Stimulated activated CD8-positive, alpha-beta memory T cell treated with anti-CD3 and anti-CD28 coated beads, Interleukin-2, amount 100 ng/mL, for 1 hour (primary cell): Measurements from ENCODE around the gene DNAJC17.

ENCODE experiments used
- DNase-seq, 2 donors: peaks; one replicate each; pipeline ENCODE4 v3.0.0-alpha.2; 2020; ENCODE audit warnings: low read depth in 2 of 2

The DNAJC17 gene, protein sequence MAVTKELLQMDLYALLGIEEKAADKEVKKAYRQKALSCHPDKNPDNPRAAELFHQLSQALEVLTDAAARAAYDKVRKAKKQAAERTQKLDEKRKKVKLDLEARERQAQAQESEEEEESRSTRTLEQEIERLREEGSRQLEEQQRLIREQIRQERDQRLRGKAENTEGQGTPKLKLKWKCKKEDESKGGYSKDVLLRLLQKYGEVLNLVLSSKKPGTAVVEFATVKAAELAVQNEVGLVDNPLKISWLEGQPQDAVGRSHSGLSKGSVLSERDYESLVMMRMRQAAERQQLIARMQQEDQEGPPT

DNA sequence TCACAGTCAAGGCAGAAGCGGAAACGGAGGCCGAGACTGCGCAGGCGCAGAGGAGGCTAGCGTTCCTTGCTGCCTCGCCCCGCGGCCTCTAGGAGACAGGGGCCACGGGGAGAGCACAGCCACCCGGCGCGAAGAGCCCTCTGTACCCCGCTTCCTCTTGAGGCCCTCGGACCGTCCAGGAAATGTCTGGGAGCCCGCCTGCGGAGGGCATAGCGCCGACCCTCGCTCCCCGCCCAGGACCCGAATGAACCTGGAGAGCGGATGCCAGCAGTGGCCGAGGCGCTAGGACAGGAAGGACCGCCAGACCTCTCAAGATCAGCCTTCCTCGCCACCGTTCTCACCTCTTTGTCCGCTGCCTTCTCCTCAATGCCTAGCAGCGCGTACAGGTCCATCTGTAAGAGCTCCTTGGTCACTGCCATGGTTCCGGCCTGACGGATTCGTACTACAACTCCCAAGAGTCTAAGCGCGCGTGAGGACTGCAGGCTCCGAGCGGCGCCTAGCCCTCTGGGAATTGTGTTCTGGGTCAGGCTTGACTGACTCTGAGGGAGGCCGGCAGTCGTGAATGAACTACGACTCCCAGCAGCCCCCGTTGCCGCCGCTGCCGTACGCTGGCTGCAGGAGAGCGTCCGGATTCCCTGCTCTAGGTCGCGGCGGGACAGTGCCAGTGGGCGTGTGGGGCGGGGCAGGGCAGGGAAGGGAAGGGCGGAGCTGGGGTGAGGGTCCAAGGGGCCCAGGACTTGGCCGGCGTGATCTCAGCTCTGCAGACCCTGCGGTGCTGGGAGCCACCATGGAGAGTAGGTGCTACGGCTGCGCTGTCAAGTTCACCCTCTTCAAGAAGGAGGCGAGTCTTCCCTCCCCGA is at the start of gene DNAJC17, which contains the start of gene ZFYVE19:
TSS of gene DNAJC17 (minus strand) at position 446 of the 860 bp plus-strand sequence. CDS start at position 419, 27 bp downstream.
TSS of gene ZFYVE19 (plus strand) at position 62 of the 860 bp plus-strand sequence. CDS start at position 563, 501 bp downstream.
- peak; percentile 86 for DNase-seq

DNA sequence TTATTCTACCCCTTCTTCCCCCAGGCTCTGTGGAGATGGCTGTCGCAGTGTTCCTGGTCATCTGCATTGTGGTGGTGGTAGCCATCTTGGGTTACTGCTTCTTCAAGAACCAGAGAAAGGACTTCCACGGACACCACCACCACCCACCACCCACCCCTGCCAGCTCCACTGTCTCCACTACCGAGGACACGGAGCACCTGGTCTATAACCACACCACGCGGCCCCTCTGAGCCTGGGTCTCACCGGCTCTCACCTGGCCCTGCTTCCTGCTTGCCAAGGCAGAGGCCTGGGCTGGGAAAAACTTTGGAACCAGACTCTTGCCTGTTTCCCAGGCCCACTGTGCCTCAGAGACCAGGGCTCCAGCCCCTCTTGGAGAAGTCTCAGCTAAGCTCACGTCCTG is 49.5 kb upstream of the DNAJC17 start:
- no peak for DNase-seq

DNA sequence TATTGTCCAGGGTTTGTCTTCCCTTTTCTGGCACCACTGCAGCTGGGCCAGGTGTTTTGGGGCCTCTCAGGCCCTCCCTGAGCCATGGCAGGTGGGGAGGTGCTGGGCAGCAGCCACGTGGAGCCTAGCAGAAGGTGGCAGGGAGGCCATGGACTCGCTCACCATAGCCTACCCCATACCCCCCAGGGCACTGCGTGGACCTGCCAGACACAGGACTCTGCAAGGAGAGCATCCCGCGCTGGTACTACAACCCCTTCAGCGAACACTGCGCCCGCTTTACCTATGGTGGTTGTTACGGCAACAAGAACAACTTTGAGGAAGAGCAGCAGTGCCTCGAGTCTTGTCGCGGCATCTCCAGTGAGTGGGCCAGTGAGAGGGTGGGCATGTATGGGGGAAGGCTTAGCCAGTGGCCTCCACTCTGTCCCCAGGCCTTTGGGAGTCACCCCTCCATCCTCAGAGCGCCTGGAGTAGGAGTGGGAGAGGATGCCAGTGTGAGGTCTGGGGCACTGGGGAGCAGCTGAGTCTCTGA is 48.5 kb upstream of the DNAJC17 start:
- DNase-seq = no peak

DNA sequence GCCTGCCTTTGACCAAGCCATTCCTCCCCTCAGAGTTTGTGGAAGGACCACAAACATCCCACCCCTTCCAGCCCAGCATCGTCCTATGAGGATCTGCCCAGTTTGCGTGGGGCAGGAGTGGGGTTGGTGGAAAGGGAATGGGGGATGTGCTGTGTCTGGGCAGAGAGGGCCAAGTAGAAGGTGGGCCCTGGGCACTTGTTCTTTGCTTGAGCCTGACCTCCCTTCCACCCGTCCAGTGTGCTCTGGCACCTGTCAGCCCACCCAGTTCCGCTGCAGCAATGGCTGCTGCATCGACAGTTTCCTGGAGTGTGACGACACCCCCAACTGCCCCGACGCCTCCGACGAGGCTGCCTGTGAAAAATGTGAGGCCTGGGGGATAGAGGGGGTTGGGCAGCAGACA is 46.9 kb upstream of the DNAJC17 start:
- DNase-seq = no peak

DNA sequence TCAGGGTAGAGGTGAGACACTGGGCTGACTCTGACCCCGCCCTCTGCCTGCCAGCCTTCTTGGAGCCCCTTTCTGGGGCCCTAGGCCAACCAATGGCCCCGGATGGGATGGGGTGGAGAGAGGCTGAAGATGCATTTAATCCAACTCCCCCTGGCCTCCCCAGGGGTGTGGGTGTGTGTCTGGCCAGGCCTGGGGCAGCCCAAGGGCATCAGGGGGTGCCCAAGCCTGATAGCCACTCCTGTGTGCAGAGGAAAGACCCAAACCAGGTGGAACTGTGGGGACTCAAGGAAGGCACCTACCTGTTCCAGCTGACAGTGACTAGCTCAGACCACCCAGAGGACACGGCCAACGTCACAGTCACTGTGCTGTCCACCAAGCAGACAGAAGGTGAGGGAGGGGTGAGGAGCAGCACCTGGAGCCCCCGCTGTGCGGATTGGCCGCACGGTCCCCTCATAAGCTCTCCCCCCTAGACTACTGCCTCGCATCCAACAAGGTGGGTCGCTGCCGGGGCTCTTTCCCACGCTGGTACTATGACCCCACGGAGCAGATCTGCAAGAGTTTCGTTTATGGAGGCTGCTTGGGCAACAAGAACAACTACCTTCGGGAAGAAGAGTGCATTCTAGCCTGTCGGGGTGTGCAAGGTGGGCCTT is 46.1 kb upstream of the DNAJC17 start:
- DNase-seq = no peak

DNA sequence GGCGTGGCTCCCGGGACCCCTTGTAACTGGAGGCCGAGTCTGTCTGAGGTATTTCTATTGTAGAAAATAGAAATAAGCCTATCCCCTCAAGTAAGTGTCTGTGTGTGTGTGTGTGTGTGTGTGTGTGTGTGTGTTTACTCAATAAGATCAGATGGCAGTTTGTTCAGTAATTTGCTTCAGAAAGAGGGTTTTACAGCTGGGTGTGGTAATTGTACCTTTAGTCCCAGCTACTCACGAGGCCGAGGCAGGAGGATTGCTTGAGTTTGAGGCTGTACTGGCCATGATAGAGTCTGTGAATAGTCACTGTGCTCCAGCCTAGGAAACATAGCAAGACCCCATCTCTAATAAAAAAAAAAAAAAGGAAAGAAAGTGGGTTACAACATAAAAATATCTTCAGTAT is 45.3 kb upstream of the DNAJC17 start:
- DNase-seq = no peak

DNA sequence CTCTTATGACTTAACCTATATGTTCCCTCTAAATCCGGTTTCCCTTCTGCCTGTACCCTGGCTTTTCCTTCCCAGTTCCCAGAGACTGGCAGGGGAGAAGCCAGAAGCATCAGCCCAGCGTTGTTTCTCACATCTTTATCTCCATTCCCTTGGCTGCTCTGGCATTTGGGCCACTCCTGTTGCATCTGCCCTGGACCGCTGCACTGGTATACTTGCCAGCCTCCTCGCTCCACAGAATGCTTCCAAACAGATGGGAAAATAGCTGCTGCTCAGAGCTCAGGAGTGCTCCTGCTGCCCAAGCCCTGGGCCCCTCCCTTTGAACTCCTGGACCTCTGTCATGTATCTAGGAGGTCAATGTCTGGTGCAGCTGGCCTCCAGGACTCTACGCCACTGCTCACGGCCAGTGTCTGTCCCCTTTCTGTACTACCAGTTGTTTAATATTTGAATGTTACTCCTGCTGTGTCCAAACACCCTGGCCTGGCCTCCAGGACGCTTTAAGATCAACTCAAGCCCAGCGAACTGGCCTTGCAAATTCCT is 43.4 kb upstream of the DNAJC17 start:
- no peak for DNase-seq

DNA sequence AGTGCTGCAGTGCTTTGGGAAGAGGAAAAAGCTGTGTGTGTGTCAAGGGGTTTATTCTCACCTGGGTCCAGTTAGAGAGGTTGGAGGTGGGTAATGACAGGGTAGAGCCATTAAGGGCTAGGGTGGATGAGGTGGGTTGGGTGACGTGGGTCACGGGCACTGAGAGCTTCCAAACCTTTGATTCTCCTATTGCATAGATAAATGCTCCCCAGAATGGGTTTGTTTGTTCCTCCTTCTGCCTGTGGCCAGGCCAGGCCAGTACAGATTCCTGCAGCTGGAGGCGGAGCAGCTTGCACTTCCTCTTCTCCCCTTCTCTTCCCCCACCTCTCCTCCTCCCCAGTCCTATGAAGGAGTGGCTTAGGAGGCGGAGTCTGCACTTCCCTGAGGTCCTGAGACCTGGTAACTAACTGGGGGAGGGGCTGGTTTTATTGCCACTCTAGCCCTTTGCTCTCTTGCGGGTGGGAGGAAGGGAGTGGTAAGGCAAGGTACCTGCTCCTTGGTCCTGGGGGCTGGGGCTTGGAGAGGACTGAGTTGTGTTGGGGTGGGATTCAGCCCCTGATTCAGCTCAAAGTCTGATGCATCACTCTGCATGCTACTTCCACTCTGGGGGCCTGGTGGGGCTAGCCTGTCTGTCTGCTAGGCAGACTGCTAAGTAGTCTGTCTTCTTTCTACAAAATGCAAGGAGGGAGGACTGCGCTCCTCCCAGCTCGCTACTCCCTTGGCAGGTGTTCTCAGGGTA is 40.1 kb upstream of the DNAJC17 start:
- no peak for DNase-seq

DNA sequence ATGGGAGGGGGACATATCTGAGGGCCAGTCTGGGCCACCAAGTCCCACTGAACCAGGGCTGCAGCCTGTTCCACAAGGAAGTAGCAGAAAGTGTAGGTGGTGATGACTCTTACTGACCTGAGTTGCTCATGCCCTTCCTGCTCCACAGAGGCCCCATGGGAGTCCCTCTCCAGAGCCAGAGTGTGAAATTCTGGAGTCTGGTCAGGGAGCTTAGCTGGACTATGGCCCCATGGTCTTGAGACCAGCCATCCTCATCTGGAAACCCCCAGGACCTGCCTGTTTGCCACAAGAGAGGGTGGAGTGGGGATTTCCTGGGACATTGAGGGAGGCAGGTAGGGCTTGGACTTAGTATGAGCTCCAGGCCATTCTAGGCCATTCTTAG is 39.6 kb upstream of the DNAJC17 start:
- no peak for DNase-seq

DNA sequence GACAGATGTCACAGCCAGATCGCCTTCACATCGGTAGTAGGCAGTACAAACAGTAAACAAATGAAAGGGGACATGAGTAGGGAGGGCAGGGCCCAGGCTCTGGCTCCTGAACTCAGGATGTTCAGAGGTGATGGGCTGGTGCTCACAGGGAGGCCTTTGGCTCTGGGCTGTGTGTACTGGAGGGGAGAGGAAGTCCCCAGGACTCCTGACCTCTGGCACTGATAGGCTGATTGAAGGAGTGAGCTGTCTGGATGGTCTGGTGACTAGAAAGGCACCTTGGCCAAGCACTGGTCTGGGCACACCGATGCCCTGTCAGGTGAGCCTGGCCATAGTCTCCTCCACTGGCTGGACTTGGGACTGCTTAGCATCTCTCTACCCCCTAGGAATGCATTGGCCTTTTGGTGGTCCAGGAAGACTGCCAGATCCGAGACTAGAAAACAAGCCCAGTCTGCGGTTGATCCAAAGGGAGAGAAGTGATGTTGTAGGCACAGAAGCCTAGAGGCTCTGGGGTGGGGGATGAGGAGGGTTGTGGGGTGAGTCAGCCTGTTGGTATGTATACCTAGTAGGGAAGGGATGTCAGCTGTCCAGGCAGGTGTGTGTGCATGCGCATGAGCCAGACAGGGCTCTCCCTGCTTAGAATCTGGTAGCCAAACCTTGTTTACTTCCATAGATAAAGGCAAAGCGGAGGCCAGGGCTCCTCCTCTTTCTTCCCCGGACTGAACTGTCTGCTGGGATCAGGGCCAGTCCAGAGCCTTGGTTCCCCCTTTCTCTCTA is 38.4 kb upstream of the DNAJC17 start:
- DNase-seq = no peak

DNA sequence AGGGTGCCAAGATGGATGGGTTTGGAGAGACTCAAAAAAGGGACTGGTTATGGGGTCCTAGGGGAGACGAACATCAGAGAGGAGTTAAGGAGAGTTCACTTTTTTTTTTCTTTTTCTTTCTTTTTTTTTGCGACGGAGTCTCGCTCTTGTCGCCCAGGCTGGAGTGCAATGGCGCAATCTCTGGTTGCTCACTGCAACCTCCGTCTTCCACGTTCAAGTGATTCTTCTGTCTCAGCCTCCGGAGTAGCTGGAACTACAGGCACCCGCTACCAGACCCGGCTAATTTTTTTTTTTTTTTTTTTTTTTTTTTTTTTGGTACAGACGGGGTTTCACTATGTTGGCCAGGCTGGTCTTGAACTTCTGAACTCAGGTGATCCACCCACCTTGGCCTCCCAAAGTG is 37.8 kb upstream of the DNAJC17 start:
- DNase-seq = no peak

DNA sequence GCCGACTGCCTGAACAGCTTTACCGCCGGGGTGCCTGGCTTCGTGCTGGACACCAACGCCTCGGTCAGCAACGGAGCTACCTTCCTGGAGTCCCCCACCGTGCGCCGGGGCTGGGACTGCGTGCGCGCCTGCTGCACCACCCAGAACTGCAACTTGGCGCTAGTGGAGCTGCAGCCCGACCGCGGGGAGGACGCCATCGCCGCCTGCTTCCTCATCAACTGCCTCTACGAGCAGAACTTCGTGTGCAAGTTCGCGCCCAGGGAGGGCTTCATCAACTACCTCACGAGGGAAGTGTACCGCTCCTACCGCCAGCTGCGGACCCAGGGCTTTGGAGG is 37.4 kb upstream of the DNAJC17 start:
- DNase-seq = no peak

DNA sequence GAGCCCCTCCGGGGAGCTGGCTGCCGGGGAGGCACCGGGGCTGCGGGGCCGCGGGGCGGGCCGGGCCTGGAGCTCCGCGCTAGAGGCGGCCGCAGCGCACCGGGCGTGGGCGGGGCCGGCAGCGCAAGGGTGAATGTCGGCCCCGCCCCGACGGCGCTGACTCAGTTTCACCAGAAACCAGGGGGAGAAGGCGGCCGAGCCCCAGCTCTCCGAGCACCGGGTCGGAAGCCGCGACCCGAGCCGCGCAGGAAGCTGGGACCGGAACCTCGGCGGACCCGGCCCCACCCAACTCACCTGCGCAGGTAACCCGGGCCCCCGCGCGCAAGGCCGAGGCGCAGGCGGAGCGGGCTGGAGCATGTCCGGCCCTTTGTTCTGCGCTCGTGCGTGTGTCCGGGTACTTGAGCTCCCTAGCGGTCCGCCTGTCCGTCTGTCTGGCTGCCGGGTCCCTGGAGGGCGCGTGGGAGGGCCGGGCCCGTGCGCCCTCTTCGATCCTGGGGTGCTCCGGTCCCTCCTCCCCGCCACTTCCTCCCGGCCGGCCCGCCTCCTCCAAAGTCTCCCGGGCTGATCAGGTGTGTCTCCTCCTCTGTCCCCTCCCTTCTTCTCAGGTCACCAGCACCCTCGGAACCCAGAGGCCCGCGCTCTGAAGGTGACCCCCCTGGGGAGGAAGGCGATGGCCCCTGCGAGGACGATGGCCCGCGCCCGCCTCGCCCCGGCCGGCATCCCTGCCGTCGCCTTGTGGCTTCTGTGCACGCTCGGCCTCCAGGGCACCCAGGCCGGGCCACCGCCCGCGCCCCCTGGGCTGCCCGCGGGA is 36.8 kb upstream of the DNAJC17 start, which contains the start of gene SPINT1:
TSS of gene SPINT1 (plus strand) at position 164 of the 811 bp plus-strand sequence. CDS start at position 671, 507 bp downstream.
- peak in 1 of 2 donors; percentile 39 for DNase-seq

DNA sequence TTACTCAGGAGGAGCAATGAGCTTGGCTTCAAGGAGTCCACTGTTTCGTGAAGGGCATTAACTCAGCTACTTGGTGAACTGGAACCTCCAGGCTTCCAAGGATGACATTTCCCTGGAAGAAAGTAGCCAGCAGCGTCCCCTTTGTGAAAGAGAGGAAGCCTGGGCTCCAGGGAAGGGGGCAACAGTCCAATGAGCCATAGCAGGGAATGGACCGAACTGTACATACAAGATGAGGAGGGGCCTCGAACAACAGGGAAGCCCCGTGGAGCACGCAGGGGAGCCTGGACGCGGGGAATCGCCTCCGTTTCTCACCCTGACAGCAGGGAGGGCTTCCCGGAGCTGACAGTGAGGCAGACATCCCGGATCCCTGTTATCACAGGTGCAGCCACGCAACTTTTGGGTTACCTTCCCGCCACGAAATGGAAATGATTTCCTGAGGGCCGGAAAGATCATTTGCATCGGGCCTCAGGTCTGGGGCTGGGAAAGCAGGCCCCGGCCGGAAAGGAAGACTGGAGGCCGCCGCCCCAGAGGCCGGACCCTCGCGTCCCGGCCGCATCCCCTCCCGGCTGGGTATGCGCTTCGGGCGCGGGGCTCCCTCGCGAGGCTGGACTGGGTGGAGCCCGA is 36.1 kb upstream of the DNAJC17 start:
- no peak for DNase-seq

DNA sequence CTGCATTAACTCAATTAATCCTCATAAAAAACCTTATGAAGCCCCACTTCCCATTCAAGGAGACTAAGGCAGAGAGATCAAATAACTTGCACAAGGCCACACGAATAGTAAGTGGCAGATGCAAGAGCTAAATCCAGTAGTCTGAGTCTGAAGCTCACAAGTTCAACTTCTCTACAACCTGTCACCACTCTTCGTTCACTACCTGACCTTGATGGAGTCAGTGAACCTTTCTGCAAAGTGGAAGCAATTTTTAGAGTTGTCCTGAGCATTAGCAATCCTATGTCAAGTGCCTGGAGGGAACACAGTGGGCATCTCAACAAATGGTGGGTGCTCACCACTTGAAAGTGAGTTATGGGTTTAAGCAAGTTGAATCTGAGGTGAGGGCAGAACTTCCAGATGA is 34.5 kb upstream of the DNAJC17 start:
- no peak for DNase-seq

DNA sequence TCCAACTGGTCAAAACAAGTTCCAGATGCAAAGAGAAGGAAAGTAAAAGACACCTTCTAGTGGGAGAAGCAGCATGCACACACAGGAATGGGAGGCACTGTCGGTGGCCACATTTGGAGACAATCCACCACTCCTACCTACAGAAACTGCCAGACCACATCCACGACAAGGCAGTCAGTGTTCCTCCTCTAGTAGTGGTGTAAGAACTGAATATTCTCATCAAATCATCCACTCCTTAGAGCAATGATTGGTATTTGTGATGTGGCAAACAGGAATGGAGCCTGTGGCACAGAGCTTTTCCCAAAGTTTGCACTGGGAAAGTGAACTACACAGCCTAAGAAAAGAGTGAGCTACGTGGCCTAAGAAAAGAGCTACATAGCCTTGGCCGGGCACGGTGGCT is 31.5 kb upstream of the DNAJC17 start:
- no peak for DNase-seq

DNA sequence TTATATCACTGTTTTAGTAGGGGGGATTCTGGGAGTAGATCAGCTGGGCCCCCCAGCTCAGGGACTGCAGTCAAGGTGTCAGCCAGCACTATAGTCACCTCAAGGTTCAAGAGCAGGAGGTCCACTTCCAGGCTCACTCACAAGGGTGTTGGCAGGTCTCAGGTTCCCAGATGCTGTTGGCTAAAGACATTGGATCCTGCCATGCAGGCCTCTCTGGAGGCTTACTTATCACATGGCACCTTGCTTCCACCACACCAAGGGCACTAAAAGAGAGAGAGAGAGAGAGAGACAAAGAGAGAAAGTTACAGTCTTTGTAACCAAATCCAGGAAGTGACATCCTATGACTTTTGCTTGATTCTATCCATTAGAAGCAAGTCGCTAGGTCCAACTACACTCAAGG is 28.7 kb upstream of the DNAJC17 start:
- no peak for DNase-seq

DNA sequence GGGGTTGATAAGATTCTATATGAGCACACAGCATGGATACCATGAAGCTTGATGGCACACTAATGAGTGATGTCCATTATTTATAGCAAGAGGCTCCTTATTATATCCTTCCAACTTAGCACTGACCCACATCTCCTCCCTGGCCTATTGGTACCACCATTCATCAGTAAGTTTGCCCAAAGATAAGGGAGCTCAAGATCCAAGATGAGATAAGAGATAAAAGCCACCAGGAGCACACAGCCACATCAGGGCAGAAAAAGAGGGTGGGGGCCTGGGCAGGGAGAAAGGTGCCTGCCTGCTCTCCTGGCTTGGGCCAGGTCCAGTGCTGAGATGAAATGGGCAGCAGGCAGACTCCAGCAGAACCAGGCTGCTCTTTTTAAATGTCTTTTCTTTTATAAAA is 25.6 kb upstream of the DNAJC17 start:
- no peak for DNase-seq

DNA sequence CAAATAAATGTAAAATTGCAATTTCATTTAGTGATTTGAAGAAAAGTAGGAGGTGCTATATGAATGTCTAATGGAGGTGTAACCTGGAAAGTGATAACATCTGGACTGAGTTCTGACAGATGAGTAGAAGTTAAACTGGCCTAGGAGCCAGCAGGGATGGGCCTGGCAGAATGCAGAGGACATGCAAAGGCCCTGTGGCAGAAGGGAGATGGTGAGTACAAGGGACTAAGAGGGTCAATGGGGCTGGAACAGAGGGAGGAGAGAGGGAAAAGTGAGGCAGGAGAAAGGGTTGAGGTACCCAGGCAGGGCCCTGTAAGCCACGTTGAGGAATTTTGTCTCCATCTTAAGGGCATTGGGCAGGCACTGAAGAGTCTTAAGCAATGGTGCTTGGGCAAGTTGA is 24.6 kb upstream of the DNAJC17 start:
- no peak for DNase-seq
